DMS79 (cell line): Measurements from ENCODE around the gene ADARB1.

Experiments used
- DNase-seq: peaks from one replicate; lab custom pipeline; 2025; lab: John Stamatoyannopoulos, UW

ADARB1 gene

DNA sequence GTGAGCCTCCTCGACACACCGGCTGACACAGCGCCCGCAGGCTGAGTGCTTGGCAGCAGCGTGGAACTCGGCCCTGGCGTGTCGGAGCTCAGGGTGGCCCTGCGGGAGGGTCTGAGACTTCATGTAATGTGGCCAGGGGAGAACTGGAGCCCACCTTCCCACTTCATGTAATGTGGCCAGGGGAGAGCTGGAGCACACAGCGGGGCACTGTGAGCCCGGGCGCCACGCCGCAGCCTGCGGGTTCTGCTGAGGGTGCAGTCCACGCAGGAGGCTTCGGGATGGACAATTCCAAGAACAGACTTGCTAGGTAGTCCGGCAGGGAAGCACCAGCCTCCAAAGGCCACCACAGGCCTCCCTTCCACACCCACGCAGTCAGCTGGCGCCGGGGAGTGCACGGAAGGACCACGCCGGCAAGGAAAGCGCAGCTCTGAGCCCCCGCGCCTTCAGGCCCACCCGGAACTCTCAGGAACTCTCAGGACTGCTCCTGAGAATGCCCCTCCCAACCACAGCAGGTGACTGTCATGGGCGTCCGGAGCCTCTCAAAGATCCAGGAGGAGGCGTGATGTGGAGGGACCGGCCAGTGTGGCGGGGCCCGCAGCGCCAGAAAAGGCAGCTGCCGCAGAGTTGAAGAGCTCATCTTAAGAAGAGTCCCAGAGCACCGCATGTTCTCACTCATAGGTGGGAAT, 19.3 kb upstream of the ADARB1 start:
- peak; percentile 8 for DNase-seq

DNA sequence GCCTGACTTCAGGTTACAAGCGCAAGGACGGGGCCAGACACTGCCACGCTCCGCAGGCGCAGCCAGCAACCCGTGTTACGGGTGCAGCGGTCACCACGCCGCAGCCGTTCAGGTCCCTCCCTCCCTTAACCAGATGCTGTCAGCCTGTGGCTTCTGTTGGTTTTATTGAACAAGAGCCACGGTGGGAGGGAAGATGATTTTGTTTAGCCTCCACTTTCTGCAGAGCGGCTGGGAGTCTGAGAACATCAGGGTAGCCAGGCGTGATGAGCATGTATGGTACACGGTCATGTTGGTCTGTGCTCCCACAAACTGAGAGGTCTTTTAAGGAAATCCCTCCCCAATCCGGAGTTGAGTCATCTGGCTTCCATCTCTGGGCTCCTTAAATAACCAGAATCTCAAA, 18.5 kb upstream of the ADARB1 start:
- DNase-seq = peak; percentile 2

GRCh38 chr21:45056296-45056904, 18.0 kb upstream of the ADARB1 start:
- no peak for DNase-seq

- no peak for DNase-seq
Observed at GRCh38 chr21:45056917-45057560, 17.3 kb upstream of the ADARB1 start.

- DNase-seq = no peak
Observed at GRCh38 chr21:45057886-45058285, 16.5 kb upstream of the ADARB1 start.

DNA sequence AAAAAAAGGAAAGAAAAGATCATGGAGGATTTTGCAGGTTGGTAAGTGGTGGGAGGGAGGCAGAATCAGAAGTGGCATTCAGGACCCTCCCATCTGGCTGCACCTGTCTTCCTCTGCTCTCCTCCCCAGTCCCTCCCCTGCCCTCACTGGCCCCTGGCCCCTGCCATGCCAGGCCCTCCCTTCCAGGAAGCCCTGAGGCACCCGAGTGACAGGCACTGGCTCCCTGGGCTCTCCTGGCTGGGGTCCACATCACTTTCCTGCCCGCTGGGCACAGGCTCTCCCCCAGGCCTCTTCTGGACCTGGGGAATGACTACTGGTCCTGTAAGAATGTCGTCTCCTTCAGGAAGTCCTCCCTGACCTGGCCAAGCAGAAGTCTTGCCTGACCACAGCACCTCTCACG, 15.3 kb upstream of the ADARB1 start:
- no peak for DNase-seq

DNA sequence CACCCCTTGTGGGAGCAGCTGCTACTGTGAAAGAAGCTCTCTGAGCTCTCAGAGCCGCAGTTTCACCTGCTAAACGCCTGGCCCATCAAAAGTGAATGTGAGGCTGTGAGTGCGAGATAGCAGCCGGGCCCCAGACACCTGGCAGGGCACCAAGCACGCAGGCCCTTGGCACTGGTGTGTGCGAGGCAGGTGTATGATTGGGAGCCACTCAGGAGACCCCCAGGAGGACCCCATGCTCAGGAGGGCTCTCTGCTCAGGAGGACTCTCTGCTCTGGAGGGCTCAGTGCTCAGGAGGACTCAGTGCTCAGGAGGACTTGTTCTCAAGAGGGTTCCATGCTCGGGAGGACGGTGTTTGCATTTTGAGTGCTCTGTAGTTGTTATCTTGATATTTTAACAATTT, 14.3 kb upstream of the ADARB1 start:
- DNase-seq = peak; percentile 21

GRCh38 chr21:45060675-45061311, 13.6 kb upstream of the ADARB1 start:
- no peak for DNase-seq

DNA sequence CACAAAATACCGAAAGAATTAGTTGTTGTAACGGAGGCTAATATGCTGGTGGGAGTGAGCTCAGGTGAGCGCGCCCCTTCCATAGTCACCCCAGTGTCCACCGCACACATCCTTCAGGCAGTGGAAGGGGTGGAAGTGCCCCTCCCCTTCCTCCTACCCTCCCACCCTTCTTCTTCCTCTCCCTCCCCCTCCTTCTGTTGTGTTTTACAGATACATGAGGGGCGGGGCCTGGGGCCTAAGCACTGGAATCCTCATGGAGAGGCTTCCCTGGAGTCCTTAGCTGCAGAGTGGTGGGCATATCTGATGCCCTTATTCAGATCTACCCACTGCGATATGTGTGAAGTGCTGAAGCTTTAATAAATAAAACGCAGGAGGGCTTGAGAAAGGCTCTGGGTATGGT, 10.3 kb upstream of the ADARB1 start:
- no peak for DNase-seq

- no peak for DNase-seq
Observed at GRCh38 chr21:45064618-45065399, 9.6 kb upstream of the ADARB1 start.

GRCh38 chr21:45067462-45068285, 6.7 kb upstream of the ADARB1 start:
- DNase-seq = peak; percentile 19

GRCh38 chr21:45069085-45069484, 5.3 kb upstream of the ADARB1 start:
- no peak for DNase-seq

- no peak for DNase-seq
Observed at GRCh38 chr21:45069711-45070110, 4.7 kb upstream of the ADARB1 start.

DNA sequence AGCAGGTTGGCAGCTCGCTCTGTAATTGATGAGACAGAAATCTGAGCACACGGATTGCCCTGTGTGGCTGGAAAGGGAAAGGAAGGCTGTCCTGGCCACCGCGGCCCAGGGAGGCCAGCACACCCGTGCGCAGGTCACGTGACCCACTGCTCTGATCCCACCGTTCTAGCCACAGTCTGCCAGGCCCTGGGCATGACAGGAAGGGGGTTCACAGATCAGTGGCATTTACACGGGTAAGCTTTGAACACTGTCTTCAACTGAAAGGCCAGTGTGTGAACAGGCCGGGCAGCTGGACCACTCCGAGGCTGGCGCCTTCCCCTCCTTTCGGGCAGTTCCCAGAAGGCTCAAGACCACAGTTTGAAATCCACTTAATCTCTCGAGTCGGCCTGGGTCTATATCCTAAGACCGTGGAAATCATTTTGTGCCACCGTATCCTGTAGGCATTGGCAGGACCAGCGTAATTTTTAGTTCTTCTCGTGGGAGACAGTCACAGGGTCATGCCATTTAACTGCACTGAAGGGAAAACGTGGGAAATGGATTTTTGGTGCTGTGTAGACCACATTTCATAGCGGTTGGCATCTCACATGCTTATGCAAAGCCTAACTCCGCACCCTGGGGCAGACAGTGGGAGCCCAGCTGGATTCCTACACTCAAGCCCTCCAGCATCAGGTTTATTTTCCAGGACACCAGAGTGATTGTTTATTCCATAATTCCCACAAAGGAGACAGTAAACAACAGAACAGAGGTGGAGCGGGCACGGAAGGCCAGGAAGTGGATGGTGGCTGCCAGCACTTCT, 3.1 kb upstream of the ADARB1 start:
- no peak for DNase-seq

GRCh38 chr21:45071874-45072737, 2.3 kb upstream of the ADARB1 start:
- DNase-seq = no peak

DNA sequence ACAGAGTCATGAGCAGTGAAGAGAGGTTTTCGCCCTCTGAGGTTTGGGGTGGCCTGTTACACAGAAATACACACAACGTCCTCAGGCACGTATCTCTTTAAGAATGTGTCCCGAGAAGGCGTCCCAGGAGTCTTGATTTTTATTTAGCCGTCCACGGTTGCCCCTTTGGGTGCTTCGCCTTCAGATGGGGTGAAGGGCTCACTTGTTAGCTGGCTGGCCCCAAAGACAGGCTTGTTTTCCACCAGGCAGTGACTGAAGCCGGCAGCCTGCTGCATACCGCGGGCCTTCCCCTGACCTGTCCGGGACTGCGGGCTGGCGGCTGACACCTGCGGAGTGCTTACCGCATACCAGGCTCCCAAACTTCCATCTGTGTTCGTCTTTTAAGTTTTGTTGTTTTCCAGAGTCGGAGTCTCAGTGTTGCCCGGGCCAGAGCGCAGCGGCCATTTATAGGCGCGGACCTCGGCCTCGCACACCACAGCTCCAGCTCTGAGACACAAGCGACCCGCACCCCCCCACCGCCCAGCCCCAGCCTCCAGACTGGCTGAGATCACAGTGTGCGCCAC, 1.6 kb upstream of the ADARB1 start:
- DNase-seq = no peak

DNA sequence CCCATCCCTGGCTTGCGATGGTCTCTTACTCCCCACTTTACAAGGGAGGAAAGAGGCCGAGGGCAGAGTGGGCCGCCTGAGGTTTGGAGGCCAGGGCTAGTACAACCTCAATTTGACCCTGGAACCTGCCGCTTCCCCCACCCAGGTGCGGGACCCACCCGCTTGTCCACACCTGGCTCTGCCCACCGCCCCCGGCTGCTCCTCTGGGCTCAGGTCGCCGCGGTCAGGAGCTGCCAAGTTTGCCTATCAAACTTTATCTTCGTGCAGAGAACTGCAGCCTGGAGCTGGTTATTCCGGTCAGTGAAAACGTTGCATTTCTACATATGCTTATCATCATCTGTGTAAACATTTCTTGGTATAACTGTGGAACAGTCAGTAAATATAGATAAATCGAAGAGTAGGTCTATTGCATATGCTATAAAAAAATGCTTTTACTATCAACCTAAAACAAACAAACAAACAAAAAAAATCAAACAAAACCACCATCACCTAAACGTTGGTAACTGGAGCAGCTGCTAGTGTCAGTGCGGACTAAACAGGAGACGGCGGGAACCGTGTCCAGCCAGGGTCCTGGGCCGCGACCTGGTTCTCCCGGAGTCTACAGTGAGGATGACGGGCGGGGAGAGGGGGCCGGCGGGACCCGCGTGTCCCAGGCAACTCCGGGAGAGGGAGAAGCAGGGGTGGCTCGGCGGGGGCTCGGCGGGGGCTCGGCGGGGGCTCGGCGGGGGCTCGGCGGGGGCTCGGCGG, 906 bp upstream of the ADARB1 start:
- no peak for DNase-seq

GRCh38 chr21:45074818-45075595, 627 bp downstream of the ADARB1 start:
- DNase-seq = no peak
